Stimulated activated CD8-positive, alpha-beta memory T cell treated with anti-CD3 and anti-CD28 coated beads, Interleukin-12 subunit alpha, Interleukin-12 subunit beta, amount 100 ng/mL, for 4 hours (primary cell): ENCODE measurements around the gene NXT1.
"Not testable (repeated sequence)": the region's sequence is repeated elsewhere in the genome, so short reads cannot be mapped to it uniquely, and the experiment has no call there.

Experiments
- DNase-seq: peaks from one replicate; pipeline ENCODE4 v3.0.0-alpha.2; 2020; ENCODE audit warnings: low read depth

The NXT1 gene

DNA sequence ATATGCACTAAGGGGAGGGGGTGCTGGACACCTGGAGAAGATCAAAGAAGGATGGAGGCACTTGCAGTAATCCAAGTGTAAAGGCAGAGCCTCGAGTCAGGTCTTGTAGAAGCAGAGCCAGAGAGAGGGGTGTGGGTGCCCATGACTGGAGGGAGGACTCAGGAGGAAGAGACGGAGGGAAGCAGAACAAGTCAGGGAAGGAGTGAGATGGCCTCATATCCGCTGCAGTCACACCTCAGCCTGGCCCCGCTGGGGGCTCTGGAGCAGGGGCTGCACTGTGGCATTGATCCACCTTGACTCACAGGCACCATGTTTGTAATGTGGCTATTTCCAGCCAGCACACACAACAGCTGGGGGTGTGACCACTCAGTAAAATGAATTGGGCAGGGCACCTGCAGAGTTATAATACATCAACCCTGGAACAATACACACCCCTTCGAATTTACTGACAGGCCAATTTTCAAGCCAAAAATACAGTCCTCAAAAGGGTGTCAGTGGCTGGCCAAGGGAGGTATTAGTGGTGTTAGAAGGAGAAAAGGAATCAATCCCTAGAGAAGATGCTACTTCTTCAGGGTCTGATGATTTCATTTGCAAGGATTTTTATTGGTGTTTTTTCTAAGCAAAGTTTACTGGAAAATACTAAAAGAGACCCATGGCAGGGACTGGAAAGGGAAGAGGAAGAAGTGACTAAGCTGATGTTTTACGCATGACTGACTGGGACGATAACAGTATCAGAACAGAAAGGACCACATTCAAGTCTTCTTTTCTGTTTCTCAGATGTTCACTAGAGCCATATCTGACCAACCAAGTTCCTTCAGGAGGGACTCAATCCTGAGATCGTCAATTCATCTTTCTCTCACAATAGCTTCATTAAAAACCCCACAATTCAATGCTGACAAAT lies 18.9 kb upstream of the NXT1 start:
- DNase-seq, result no peak

DNA sequence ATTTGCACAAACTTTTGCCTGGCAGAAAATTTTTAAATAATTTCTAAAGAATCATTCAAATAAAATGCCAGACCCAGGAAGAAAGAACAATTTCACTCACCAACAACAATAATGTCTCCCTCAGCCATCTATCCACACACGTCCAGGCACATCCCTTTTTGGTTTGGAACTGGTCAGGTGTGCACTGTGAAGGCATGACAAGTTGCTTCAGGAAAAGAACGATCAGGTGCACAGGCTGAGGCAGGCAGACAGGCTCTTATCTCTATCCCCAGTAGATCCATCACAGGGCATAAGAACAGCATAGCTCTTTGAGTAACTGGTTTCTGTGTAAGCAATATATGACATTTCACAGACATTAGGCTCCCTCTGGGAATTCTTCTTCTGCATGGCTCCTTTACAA lies 18.1 kb upstream of the NXT1 start:
- DNase-seq, result no peak

DNA sequence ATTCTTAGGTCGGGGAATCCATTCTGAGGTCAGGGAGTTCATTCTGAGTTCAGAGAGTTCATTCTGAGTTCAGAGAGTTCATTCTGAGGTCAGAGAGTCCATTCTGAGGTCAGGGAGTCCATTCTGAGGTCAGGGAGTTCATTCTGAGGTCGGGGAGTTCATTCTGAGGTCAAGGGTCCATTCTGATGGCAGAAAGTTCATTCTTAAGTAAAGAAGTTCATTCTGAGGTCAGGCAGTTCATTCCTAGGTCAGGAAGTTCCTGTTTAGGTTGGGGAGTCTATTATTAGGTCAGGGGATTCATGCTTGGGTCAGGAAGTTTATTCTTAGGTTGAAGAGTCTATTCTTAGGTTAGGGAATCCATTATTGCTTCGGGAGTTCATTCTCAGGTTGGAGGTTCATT lies 16.5 kb upstream of the NXT1 start:
- no peak for DNase-seq

DNA sequence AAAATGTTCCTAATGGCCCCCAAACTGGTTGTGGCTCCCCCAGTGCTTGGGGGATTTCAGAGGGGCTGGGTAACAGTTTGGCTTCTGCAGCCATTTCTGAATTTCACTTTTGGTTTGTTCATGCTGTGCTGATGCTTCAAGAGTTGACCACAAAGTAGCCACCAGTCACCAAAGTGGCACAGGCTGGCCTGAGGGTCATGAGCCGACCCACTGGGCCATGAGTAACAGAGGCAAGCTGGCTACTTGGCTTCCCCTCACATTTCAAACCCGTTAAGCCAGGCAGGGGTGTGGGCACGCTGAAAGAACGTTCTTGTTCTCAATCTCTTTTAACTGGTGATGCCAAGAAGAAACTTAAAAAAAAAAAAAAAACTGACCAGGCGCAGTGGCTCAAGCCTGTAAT lies 15.1 kb upstream of the NXT1 start:
- DNase-seq, result no peak

- DNase-seq, result no peak
Observed at GRCh38 chr20:23336476-23336875, 14.1 kb upstream of the NXT1 start.

DNA sequence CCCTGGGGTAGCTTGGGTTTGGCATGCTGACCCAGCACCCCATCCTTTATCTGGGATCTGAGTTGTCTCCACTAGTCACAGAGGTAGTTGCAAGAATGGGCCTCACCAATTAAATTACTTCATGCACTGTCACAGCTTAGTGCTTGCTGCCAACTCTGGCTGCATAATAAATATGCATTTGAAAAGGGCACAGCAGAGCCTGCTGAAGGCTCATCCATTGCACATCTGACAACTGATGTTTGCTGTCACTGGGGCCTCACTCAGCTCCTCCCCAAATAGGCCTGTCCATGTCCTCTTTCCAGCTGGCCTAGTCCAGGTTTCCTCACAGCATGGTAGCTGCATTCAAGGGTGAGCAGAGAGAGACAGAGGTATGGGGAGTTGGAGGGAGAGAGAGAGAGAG lies 13.3 kb upstream of the NXT1 start:
- DNase-seq, result no peak

DNA sequence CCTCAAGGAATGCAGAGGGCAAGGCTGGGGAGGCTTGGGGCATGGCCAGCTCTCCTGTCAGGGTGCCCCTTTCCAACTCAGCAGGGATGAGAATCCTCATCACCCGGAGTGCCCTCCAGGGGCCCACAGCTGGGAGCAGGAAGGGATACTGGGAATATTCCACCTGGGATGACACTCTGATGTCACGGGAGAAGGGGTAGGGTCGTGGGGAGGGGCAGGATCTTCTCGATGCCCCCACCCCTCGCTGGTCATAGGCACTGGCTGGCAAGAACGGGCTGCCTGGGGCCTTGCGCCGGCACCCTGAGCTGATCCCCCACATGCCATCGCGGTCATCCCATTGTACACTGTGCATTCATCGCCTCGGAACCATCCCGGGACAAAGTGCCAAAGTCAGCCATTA lies 10.6 kb upstream of the NXT1 start:
- no peak for DNase-seq

- DNase-seq, result no peak
Observed at GRCh38 chr20:23340524-23340923, 10.1 kb upstream of the NXT1 start.

- DNase-seq, result no peak
Observed at GRCh38 chr20:23341073-23341472, 9.5 kb upstream of the NXT1 start.

- DNase-seq, result no peak
Observed at GRCh38 chr20:23343590-23343989, 7.0 kb upstream of the NXT1 start.

DNA sequence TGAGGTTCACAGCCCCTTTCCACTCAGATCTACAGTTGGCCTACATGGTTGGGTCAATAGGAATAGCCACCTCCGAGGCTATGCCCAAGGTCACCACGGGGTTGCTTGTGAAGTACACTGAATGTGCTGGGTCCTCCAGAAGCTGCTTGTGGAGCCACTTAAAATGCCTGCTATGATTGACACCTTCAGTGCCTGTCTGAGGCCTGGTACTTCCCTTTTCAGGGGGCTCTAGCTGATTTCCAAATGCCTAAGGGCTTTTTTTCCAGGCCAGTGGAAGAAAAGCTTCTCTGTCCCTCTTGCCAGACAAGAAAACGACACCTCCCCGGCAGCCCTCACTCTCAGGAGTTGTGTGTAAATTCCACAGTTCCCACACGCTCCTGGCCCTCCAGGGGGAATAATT lies 6.3 kb upstream of the NXT1 start:
- no peak for DNase-seq

- DNase-seq, result no peak
Observed at GRCh38 chr20:23346002-23346401, 4.6 kb upstream of the NXT1 start.

DNA sequence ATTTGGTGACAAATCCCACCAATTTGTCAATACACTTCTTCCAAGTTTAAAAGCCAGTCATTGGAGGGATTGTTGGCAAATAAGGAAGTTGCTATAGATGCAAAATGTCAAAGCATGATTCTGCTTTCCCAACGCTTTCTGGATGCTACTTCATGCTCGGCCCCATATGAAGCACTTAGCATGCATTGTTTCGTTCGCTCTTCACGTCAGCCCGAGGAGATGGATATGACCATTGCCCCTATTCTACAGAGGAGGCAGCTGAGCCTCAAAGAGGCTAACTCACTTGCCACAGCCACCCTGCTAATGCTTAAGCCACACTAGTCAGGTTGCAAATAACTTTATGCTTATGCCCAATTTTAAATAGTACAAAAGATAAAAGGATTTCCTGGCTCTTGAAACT lies 2.8 kb upstream of the NXT1 start:
- no peak for DNase-seq

GRCh38 chr20:23348510-23348909 lies 2.1 kb upstream of the NXT1 start:
- DNase-seq, result not testable (repeated sequence)

- DNase-seq, result peak; percentile 73
Observed at GRCh38 chr20:23349338-23350195, 1.0 kb upstream of the NXT1 start.

DNA sequence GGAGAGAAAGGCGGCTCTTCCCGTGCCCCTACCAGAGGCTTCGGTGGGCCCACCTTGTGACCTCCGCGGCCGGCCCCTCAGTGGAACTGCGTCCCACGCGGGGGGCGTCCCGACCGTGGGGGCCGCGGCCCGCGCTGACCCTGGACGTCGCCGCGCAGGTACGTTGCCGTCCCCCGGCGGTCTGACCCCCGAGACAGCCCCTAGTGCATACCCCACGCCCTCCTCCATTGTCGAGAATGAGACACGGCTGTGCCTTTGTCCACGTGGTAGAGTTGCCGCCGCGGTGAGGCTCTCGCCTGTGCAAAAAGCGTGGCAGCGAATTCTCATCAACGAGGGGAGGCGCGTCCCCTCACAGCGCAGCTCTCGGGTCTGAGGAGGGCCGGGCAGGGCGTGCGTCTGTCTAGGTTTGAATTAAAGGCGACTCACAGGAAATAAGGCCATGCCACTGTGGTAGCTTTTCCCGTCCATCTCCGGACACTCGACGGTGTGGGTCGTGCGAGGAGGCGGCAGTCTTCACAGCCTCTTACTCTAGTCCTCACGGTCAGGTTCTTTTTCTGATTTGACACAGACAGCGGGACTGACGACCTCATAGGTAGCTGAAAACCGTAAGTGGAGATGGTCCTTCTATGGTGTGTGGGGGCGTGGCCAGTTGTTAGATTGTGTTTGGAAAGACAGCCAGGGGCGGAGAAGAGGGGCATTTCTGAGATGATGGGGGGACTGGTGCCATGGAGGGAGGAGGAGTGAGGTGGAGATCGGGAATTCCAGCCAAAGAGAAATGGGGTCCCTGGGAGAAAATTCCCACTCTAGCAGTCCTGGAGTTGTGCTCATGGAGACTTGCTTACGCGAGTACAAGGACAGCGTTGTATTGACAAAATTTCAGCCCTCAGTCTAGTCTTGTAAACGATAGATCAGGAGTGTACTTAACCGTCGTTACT lies 580 bp downstream of the NXT1 start:
- peak; percentile 42 for DNase-seq

- DNase-seq, result no peak
Observed at GRCh38 chr20:23356203-23356602, 5.6 kb downstream of the NXT1 start.

- DNase-seq, result peak; percentile 100
Observed at GRCh38 chr20:23357767-23358562, 7.4 kb downstream of the NXT1 start.

DNA sequence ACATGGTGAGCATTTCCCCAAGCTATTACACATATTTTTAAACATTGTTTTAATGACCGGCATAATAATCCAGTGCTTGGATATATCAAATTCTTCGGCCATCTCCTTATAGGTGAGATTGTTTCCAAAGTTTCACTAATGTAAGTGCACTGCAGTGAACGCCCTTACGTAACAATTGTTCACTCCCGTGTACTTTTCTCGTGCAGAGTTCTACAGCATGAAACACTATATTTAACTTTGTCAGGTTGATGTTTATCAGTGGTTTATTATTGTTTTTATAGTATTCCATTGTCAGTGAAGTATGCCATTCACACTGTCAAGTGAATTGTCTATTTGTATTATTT lies 7.9 kb downstream of the NXT1 start:
- DNase-seq, result no peak

- no peak for DNase-seq
Observed at GRCh38 chr20:23358923-23359593, 8.5 kb downstream of the NXT1 start.

DNA sequence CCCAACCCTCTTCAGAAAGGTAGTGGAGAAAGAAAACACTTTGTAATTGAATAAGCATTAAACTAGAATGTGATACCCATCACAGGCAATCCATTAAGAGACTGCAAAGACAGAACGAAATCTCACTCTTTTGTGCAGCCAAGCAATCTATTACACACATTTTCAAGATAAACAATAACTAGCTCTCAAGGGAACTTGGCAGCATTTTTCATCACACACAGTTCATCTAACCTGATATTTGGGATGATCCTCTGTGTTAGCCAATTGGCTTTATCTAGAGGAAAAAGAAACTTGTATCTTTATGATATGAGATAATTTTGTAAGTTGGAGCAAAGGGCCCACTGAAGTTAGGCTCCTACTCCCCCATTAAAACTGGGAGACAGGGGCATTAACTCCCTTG lies 9.9 kb downstream of the NXT1 start:
- DNase-seq, result no peak
